Neutrophil (primary cell): ENCODE measurements around the gene POLA1.

Source experiments
- H3K27ac ChIP-seq: fragments of 200-600 bp; sonication (generic); 2 replicates; pipeline ENCODE4 v1.5.1; 2016; ENCODE audit warnings: mild to moderate bottlenecking, moderate library complexity
- H3K27me3 ChIP-seq: fragments of 200-600 bp; sonication (generic); 2 replicates; pipeline ENCODE4 v1.6.0; 2016; ENCODE audit warnings: mild to moderate bottlenecking
- H3K36me3 ChIP-seq: fragments of 200-600 bp; sonication (generic); 2 replicates; pipeline ENCODE4 v1.5.1; 2017
- H3K4me1 ChIP-seq, 2 experiments: fragments of 200-600 bp in 1 of 2; sonication (generic) in 1 of 2; 1 replicate in 1 of 2; 2 replicates in 1 of 2; pipeline versions ENCODE4 v1.5.1 to v1.6.1; 2013 to 2016; ENCODE audit warnings: low read depth in 1 of 2, low read length in 1 of 2, mild to moderate bottlenecking in 1 of 2, moderate library complexity in 1 of 2; ENCODE audit not compliant: control insufficient read depth in 1 of 2, insufficient read depth in 1 of 2
- H3K4me3 ChIP-seq, 2 experiments: fragments of 200-600 bp in 1 of 2; sonication (generic) in 1 of 2; 1 replicate in 1 of 2; 2 replicates in 1 of 2; pipeline ENCODE4 v1.5.1; 2013 to 2016; ENCODE audit warnings: low read depth in 1 of 2, low read length in 1 of 2, mild to moderate bottlenecking in 1 of 2, moderate library complexity in 1 of 2
- H3K9me3 ChIP-seq: fragments of 200-600 bp; sonication (generic); 2 replicates; pipeline ENCODE4 v1.5.1; 2016
- CTCF ChIP-seq: fragments of 200-600 bp; sonication (generic); IDR thresholded peaks from 2 replicates; pipeline ENCODE4 v1.5.1; 2016; ENCODE audit warnings: antibody characterized with exemption

POLA1 gene

GRCh38 chrX:25001808-25002660, 308.3 kb downstream of the POLA1 start:
- Histone ChIP-seq H3K4me1 (no peaks in the 10 kb centered on the region), H3K36me3 (no peaks in the 10 kb centered on the region), H3K27me3 (peaks cover 64% of the 10 kb centered on the region), H3K4me3 (no peak overlapping the region), H3K27ac (no peak overlapping the region), H3K9me3 (no peaks in the 10 kb centered on the region)
- no peak for TF ChIP-seq CTCF

- H3K9me3 ChIP-seq = no peaks in the 10 kb centered on the region
- H3K36me3 ChIP-seq = no peaks in the 10 kb centered on the region
- no peaks in the 10 kb centered on the region for H3K4me1 ChIP-seq
- H3K4me3 ChIP-seq = no peak overlapping the region
- TF ChIP-seq CTCF = no peak
- H3K27ac ChIP-seq = no peak overlapping the region
- H3K27me3 ChIP-seq = peaks cover 70% of the 10 kb centered on the region
These were observed 308.9 kb downstream of the POLA1 start for GRCh38 chrX:25002661-25003020.

- no peak for TF ChIP-seq CTCF
- Histone ChIP-seq H3K27ac (no peak overlapping the region), H3K27me3 (peaks cover 76% of the 10 kb centered on the region), H3K9me3 (no peaks in the 10 kb centered on the region), H3K4me3 (no peak overlapping the region), H3K4me1 (no peaks in the 10 kb centered on the region), H3K36me3 (no peaks in the 10 kb centered on the region)
These were observed 309.5 kb downstream of the POLA1 start for GRCh38 chrX:25003066-25003849.

GRCh38 chrX:25004040-25004439, 310.3 kb downstream of the POLA1 start:
- TF ChIP-seq CTCF = no peak
- Histone ChIP-seq H3K36me3 (no peaks in the 10 kb centered on the region), H3K27me3 (peaks cover 84% of the 10 kb centered on the region), H3K9me3 (no peaks in the 10 kb centered on the region), H3K4me3 (no peak overlapping the region), H3K27ac (no peak overlapping the region), H3K4me1 (no peaks in the 10 kb centered on the region)

GRCh38 chrX:25004485-25005032, 310.8 kb downstream of the POLA1 start:
- TF ChIP-seq CTCF = no peak
- Histone ChIP-seq H3K36me3 (no peaks in the 10 kb centered on the region), H3K27me3 (peaks cover 89% of the 10 kb centered on the region), H3K4me3 (no peak overlapping the region), H3K9me3 (no peaks in the 10 kb centered on the region), H3K27ac (no peak overlapping the region), H3K4me1 (no peaks in the 10 kb centered on the region)
